ENCODE data around the gene IFNA6. TPM values are rescaled to one million over a fixed set of nuclear protein-coding genes. Genes with fewer than 3 reads are reported as not detected.

IFNA6 gene
- total RNA-seq, 4 donors from 2014 or later: not detected

- Histone ChIP-seq H3K9me3 (no peaks in the 10 kb centered on the region), H3K27me3 (no peaks in the 10 kb centered on the region), H3K36me3 (no peaks in the 10 kb centered on the region), H3K4me1 (peaks cover 4 to 82% (median 30%) of the 10 kb centered on the region in 4 donors), H3K27ac (no peak overlapping the region), H3K4me3 (no peak overlapping the region)
- 29 to 39% methylated on average over 5 of the region's 5 CpGs for WGBS, 2 donors
- no peak for DNase-seq (ENCODE audit: low spot score in 2 of 2)
- no peak for TF ChIP-seq CTCF (IDR thresholded peaks at IDR 0.05)
- TF ChIP-seq EP300 (IDR thresholded peaks at IDR 0.05): no peak
- TF ChIP-seq POLR2A (IDR thresholded peaks at IDR 0.05): no peak
Observed at GRCh38 chr9:21331676-21332402, 18.8 kb downstream of the IFNA6 start.

GRCh38 chr9:21326526-21327139 lies 24.1 kb downstream of the IFNA6 start:
- TF ChIP-seq CTCF (IDR thresholded peaks at IDR 0.05): peak; percentile 50 to 73 (median 55)
- no peak for TF ChIP-seq POLR2A (IDR thresholded peaks at IDR 0.05)
- WGBS, 2 donors: 34 to 36% methylated on average over 2 of the region's 2 CpGs
- Histone ChIP-seq H3K27ac (no peak overlapping the region), H3K4me3 (no peak overlapping the region), H3K27me3 (no peaks in the 10 kb centered on the region), H3K4me1 (peaks cover 0 to 63% (median 17%) of the 10 kb centered on the region in 4 donors), H3K9me3 (no peaks in the 10 kb centered on the region), H3K36me3 (peaks cover 0 to 33% (median 0%) of the 10 kb centered on the region in 3 donors)
- DNase-seq (ENCODE audit: low spot score in 2 of 2): no peak

- TF ChIP-seq EP300 (IDR thresholded peaks at IDR 0.05) (no peak), POLR2A (IDR thresholded peaks at IDR 0.05) (no peak), CTCF (IDR thresholded peaks at IDR 0.05) (no peak)
- Histone ChIP-seq H3K36me3 (peaks cover 0 to 40% (median 0%) of the 10 kb centered on the region in 3 donors), H3K27me3 (no peaks in the 10 kb centered on the region), H3K4me3 (no peak overlapping the region), H3K27ac (no peak overlapping the region), H3K4me1 (peaks cover 0 to 37% (median 2%) of the 10 kb centered on the region in 4 donors), H3K9me3 (no peaks in the 10 kb centered on the region)
- WGBS, 2 donors: 80 to 81% methylated on average over 4 of the region's 4 CpGs
- no peak for DNase-seq (ENCODE audit: low spot score in 2 of 2)
Observed at GRCh38 chr9:21324047-21324446, 26.6 kb downstream of the IFNA6 start.

- Histone ChIP-seq H3K9me3 (no peaks in the 10 kb centered on the region), H3K4me1 (peaks cover 0 to 33% (median 0%) of the 10 kb centered on the region in 4 donors), H3K36me3 (peaks cover 0 to 40% (median 0%) of the 10 kb centered on the region in 3 donors), H3K4me3 (no peak overlapping the region), H3K27ac (no peak overlapping the region), H3K27me3 (no peaks in the 10 kb centered on the region)
- no peak for DNase-seq (ENCODE audit: low spot score in 2 of 2)
- WGBS, 2 donors: 82 to 88% methylated on average over 5 of the region's 5 CpGs
- no peak for TF ChIP-seq POLR2A (IDR thresholded peaks at IDR 0.05)
Observed at GRCh38 chr9:21322911-21323461, 27.7 kb downstream of the IFNA6 start.

GRCh38 chr9:21320465-21320864 lies 30.2 kb downstream of the IFNA6 start:
- no peak for DNase-seq (ENCODE audit: low spot score in 2 of 2)
- TF ChIP-seq EP300 (IDR thresholded peaks at IDR 0.05) (no peak), POLR2A (IDR thresholded peaks at IDR 0.05) (no peak), CTCF (IDR thresholded peaks at IDR 0.05) (no peak)
- H3K36me3 ChIP-seq: peaks cover 0 to 40% (median 0%) of the 10 kb centered on the region in 3 donors
- no peaks in the 10 kb centered on the region for H3K9me3 ChIP-seq
- no peak overlapping the region for H3K4me3 ChIP-seq
- no peaks in the 10 kb centered on the region for H3K27me3 ChIP-seq
- H3K27ac ChIP-seq: no peak overlapping the region
- 68 to 81% methylated on average over 2 of the region's 2 CpGs for WGBS, 2 donors
- H3K4me1 ChIP-seq: peaks cover 0 to 27% (median 0%) of the 10 kb centered on the region in 4 donors
